Neural cell (in vitro differentiated cells): ENCODE measurements around the gene BMPR1A.

Source experiments
- CTCF ChIP-seq: fragments of 450-650 bp; IDR thresholded peaks from 2 replicates; pipeline ENCODE4 v1.5.1; 2014; ENCODE audit warnings: antibody characterized with exemption, mild to moderate bottlenecking, moderate library complexity; ENCODE audit not compliant: poor library complexity, severe bottlenecking
- RAD21 ChIP-seq: fragments of 450-650 bp; conservative IDR thresholded peaks from 2 replicates; pipeline ENCODE4 v1.6.1; 2014; ENCODE audit warnings: antibody characterized with exemption, mild to moderate bottlenecking, moderate library complexity

GRCh38 chr10:86773498-86773897 is 17.1 kb downstream of the BMPR1A start:
- TF ChIP-seq CTCF (no peak), RAD21 (no peak)
